PC-9 (cell line): ENCODE measurements around the gene RPS25. TPM values are rescaled to one million over a fixed set of nuclear protein-coding genes. Genes with fewer than 3 reads are reported as not detected.
"Not testable (repeated sequence)": the region's sequence is repeated elsewhere in the genome, so short reads cannot be mapped to it uniquely, and the experiment has no call there.

Experiments used
- BruUV-seq: library from RNA; stranded (reverse); fragments of 400-500 nt; replicated peaks from 2 replicates; lab custom pipeline; 2021; lab: Mats Ljungman, UMichigan
- CTCF ChIA-PET: fragments of 300-600 bp; sonication (Branson Sonifier 250); formaldehyde crosslinking; loops from one replicate; lab custom pipeline; 2022; ENCODE audit warnings: antibody characterized with exemption; lab: Charles Lee
- POLR2A ChIA-PET: fragments of 300-600 bp; sonication (Branson Sonifier 250); formaldehyde crosslinking; loops from one replicate; lab custom pipeline; 2022; ENCODE audit warnings: antibody characterized with exemption; ENCODE audit not compliant: unreplicated experiment; lab: Charles Lee
- DNase-seq, 2 experiments: peaks; one replicate each; pipeline versions ENCODE4 v3.0.0 to v3.0.0-alpha.2; 2015 to 2022; ENCODE audit warnings: mixed read lengths in 1 of 2
- H2AFZ ChIP-seq: fragments of 200-600 bp; sonication (generic); 2 replicates; pipeline ENCODE4 v1.8.1; 2017; ENCODE audit warnings: antibody characterized with exemption
- H3F3A ChIP-seq: fragments of 200-600 bp; sonication (generic); 2 replicates; pipeline ENCODE4 v1.8.1; 2017; ENCODE audit warnings: antibody characterized with exemption, mild to moderate bottlenecking, low read depth; ENCODE audit not compliant: insufficient read depth
- H3K27ac ChIP-seq: fragments of 200-600 bp; sonication (generic); 2 replicates; pipeline ENCODE4 v1.6.1; 2016; ENCODE audit warnings: mixed run types
- H3K27me3 ChIP-seq: fragments of 200-600 bp; sonication (generic); 2 replicates; pipeline ENCODE4 v1.6.1; 2016; ENCODE audit warnings: low read depth, mixed run types; ENCODE audit not compliant: insufficient read depth
- H3K36me3 ChIP-seq: fragments of 200-600 bp; sonication (generic); 2 replicates; pipeline ENCODE4 v1.6.1; 2016; ENCODE audit warnings: low read depth, mixed run types
- H3K4me1 ChIP-seq: fragments of 200-600 bp; sonication (generic); replicated peaks from 2 replicates; pipeline ENCODE4 v1.6.1; 2016; ENCODE audit warnings: mixed run types; ENCODE audit not compliant: insufficient read depth
- H3K4me2 ChIP-seq: fragments of 200-600 bp; sonication (generic); 2 replicates; pipeline ENCODE4 v1.6.1; 2017; ENCODE audit warnings: mixed run types
- H3K4me3 ChIP-seq: fragments of 200-600 bp; sonication (generic); 2 replicates; pipeline ENCODE4 v1.6.1; 2016; ENCODE audit warnings: mixed run types
- H3K79me2 ChIP-seq: fragments of 200-600 bp; sonication (generic); 2 replicates; pipeline ENCODE4 v1.6.1; 2017; ENCODE audit warnings: low read depth, mixed run types
- H3K9me2 ChIP-seq: fragments of 200-600 bp; sonication (generic); 2 replicates; pipeline ENCODE4 v1.8.1; 2017; ENCODE audit warnings: mild to moderate bottlenecking; ENCODE audit not compliant: insufficient read depth
- H3K9me3 ChIP-seq: fragments of 200-600 bp; sonication (generic); 2 replicates; pipeline ENCODE4 v1.8.1; 2016; ENCODE audit warnings: low read depth; ENCODE audit not compliant: insufficient read depth
- H4K20me1 ChIP-seq: fragments of 200-600 bp; sonication (generic); 2 replicates; pipeline ENCODE4 v1.8.1; 2017; ENCODE audit not compliant: insufficient read depth
- EZH2 ChIP-seq: fragments of 200-600 bp; sonication (generic); IDR thresholded peaks from 2 replicates; pipeline ENCODE4 v1.8.0; 2017; ENCODE audit warnings: antibody characterized with exemption, low read depth
- intact Hi-C: fragments of 100-400 bp; cut with micrococcal nuclease; formaldehyde crosslinking; loops from one replicate; pipeline ENCODE4 v1.10.0; 2022; ENCODE audit not compliant: unreplicated experiment
- total RNA-seq: library from RNA; stranded (reverse); gene quantifications from 2 replicates; pipeline ENCODE4 v1.2.3, GENCODE V29; 2021
- TF ChIP-seq, protein P1 (sequence below): fragments of 200-600 bp; sonication (generic); conservative IDR thresholded peaks from 2 replicates; pipeline ENCODE4 v1.6.1; 2017; ENCODE audit warnings: mixed run types, antibody characterized with exemption, mild to moderate bottlenecking, moderate library complexity

RPS25 gene
- total RNA-seq, 1 experiment from 2014 or later = 984 TPM

DNA sequence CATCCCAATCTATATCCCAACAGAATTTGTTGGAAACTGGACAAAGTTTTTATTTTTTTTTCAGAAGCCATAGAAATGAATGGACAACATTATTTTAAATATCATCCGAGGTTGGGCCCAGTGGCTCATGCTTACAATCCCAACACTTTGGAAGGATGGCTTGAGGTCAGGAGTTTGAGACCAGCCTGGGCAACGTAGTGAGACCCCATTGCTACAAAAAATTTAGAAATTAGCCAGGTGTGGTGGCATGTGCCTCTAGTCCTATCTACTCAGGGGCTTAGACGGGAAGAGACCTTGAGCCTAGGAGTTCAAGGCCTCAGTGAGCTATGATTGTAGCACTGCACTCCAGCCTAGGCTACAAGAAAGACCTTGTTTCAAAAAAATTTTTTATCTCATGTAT lies 16.7 kb upstream of the RPS25 start:
- POLR2A ChIA-PET = no interaction called here
- Histone ChIP-seq H3K4me3 (no peak overlapping the region), H3K9me3 (no peaks in the 10 kb centered on the region), H3K27ac (no peak overlapping the region), H3K79me2 (peaks cover 5% of the 10 kb centered on the region), H3K36me3 (no peaks in the 10 kb centered on the region), H3K27me3 (no peaks in the 10 kb centered on the region), H3F3A (peaks cover 23% of the 10 kb centered on the region), H4K20me1 (no peaks in the 10 kb centered on the region), H3K9me2 (no peaks in the 10 kb centered on the region), H3K4me2 (no peak overlapping the region), H2AFZ (no peak overlapping the region), H3K4me1 (peaks cover 2% of the 10 kb centered on the region; the same call in 1 of the 2 replicates)
- DNase-seq = no peak
- BruUV-seq = no TSS peak
- TF ChIP-seq, protein P1, sequence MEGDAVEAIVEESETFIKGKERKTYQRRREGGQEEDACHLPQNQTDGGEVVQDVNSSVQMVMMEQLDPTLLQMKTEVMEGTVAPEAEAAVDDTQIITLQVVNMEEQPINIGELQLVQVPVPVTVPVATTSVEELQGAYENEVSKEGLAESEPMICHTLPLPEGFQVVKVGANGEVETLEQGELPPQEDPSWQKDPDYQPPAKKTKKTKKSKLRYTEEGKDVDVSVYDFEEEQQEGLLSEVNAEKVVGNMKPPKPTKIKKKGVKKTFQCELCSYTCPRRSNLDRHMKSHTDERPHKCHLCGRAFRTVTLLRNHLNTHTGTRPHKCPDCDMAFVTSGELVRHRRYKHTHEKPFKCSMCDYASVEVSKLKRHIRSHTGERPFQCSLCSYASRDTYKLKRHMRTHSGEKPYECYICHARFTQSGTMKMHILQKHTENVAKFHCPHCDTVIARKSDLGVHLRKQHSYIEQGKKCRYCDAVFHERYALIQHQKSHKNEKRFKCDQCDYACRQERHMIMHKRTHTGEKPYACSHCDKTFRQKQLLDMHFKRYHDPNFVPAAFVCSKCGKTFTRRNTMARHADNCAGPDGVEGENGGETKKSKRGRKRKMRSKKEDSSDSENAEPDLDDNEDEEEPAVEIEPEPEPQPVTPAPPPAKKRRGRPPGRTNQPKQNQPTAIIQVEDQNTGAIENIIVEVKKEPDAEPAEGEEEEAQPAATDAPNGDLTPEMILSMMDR = no peak
- no peak for TF ChIP-seq EZH2
- CTCF ChIA-PET = no interaction called here
- intact Hi-C loops = no loop called here

DNA sequence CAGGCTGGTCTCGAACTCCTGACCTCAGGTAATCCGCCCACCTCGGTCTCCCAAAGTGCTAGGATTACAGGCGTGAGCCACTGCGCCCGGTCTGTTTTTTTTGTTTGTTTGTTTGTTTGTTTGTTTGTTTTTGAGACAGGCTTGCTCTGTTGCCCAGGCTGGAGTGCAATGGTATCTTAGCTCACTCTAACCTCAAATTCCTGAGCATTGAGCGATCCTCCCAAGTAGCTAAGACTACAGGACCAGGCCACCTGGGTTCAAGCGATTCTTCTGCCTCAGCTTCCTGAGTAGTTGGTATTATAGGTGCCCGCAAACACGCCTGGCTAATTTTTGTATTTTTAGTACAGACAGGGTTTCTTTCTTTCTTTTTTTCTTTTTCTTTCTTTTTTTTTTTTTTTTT lies 15.3 kb upstream of the RPS25 start:
- H3K4me2 ChIP-seq, DNase-seq, H3K4me3 ChIP-seq, intact Hi-C loops, H4K20me1 ChIP-seq, H3K36me3 ChIP-seq, H3K27ac ChIP-seq, H2AFZ ChIP-seq, BruUV-seq, H3K27me3 ChIP-seq, H3K9me3 ChIP-seq, POLR2A ChIA-PET, H3K9me2 ChIP-seq: not testable (repeated sequence)
- H3K79me2 ChIP-seq = peaks cover 16% of the 10 kb centered on the region
- H3F3A ChIP-seq = peaks cover 23% of the 10 kb centered on the region
- peaks cover 14% of the 10 kb centered on the region; the same call in 1 of the 2 replicates for H3K4me1 ChIP-seq
- CTCF ChIA-PET = interaction anchor here (0.6 to 0.7 kb wide), 6 partner anchors 11 to 304 kb away, joined by 3 to 8 read pairs (median 6); no protein-coding TSS in a partner anchor

DNA sequence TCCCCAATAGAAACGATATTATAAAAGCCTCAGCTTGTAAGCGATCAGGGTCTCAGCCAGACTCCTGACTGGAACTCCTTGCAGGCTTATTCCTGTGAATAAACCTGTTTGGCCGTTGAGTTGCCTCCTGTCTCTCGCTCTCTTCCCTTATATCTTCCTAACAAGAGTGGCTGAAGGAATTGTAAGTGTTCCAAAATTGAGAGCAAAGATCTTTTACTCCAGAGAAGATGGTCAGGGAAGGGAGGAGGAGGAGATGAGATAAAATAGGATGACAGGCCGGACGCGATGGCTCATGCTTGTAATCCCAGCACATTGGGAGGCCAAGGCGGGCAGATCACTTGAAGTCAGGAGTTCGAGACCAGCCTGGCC lies 13.8 kb upstream of the RPS25 start:
- BruUV-seq = no TSS peak
- no peak overlapping the region for H3K4me2 ChIP-seq
- H3K4me1 ChIP-seq = peaks cover 14% of the 10 kb centered on the region; the same call in 1 of the 2 replicates
- no peaks in the 10 kb centered on the region for H3K27me3 ChIP-seq
- no peak overlapping the region for H3K27ac ChIP-seq
- H3K4me3 ChIP-seq = no peak overlapping the region
- no peaks in the 10 kb centered on the region for H3K9me3 ChIP-seq
- peaks cover 23% of the 10 kb centered on the region; the same call in 1 of the 2 replicates for H3F3A ChIP-seq
- peak in 1 of 2 experiments; percentile 12 for DNase-seq
- ChIA-PET CTCF (interaction anchor here (0.6 to 0.8 kb wide), 2 partner anchors 8 to 24 kb away, joined by 3 to 6 read pairs; no protein-coding TSS in a partner anchor), POLR2A (no interaction called here)
- no peaks in the 10 kb centered on the region for H3K36me3 ChIP-seq
- no peak for TF ChIP-seq EZH2
- H2AFZ ChIP-seq = no peak overlapping the region; the same call in 1 of the 2 replicates
- intact Hi-C loops = no loop called here
- H4K20me1 ChIP-seq = no peaks in the 10 kb centered on the region
- no peaks in the 10 kb centered on the region for H3K9me2 ChIP-seq
- H3K79me2 ChIP-seq = peaks cover 16% of the 10 kb centered on the region

DNA sequence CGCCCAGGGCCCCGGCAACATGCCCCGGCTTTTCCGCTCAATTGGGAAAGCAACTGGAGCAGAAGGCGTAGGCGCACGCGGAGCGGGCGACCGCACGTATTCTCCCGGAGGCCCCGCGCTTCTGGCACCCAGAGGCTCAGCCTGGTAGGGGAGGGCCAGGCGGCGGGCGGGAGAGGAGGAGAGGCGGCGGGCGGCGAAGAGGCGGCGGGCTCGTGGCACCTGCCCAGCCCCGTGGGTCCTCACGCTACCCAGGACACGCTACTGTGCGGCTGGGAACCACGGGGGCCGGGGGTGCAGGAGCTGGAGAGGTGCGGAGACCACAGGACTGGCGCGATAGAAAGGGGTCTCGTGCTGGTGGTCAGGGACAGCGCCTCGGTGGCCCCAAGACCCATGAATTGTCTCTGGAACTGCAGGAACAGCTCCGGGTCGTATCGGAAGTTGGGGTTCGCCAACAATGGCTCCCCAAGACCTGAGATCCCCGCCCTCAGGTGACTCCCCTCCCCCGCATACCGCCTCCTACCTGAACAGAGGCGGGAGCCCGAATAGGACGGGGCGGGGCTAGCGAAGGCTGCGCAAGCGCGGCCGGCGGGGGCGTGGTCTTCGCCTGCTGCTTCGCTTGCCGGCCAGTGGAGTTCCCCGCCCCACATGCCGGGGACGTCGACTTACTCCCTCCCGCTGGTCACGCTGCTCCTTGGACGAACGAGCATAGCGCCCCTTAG lies 12.3 kb upstream of the RPS25 start, which contains the start of gene SLC37A4:
SLC37A4 (minus strand) TSS at position 549 of the 719 bp plus-strand sequence.
- CTCF ChIA-PET = interaction anchor here (0.7 to 1.5 kb wide), 2 partner anchors 37 to 80 kb away, joined by 3 to 7 read pairs; partner anchors contain the start of gene VPS11
- H3K9me3 ChIP-seq = no peaks in the 10 kb centered on the region
- no peaks in the 10 kb centered on the region for H3K9me2 ChIP-seq
- POLR2A ChIA-PET = interaction anchor here (0.5 to 0.6 kb wide), 3 partner anchors 8 to 165 kb away, joined by 3 to 11 read pairs (median 3); no protein-coding TSS in a partner anchor
- H3K27me3 ChIP-seq = no peaks in the 10 kb centered on the region
- H2AFZ ChIP-seq = peak within 1 kb of the TSS; percentile 99
- H3K4me2 ChIP-seq = peak within 1 kb of the TSS; percentile 98
- DNase-seq = peak; percentile 98 to 99
- H3K4me3 ChIP-seq = peak within 1 kb of the TSS; percentile 80
- intact Hi-C loops = no loop called here
- no peaks in the 10 kb centered on the region for H4K20me1 ChIP-seq
- no TSS peak for BruUV-seq
- no peaks in the 10 kb centered on the region for H3K36me3 ChIP-seq
- no peak within 1 kb of the TSS for H3K27ac ChIP-seq
- no peak for TF ChIP-seq EZH2
- TF ChIP-seq, protein P1 = no peak; the same call in 1 of the 2 replicates
- H3K79me2 ChIP-seq = peaks cover 16% of the 10 kb centered on the region
- H3F3A ChIP-seq = peaks cover 23% of the 10 kb centered on the region; the same call in 1 of the 2 replicates
- peaks cover 14% of the 10 kb centered on the region; the same call in 1 of the 2 replicates for H3K4me1 ChIP-seq
